GM12878 (cell line): ENCODE data around the gene SGCD. TPM values are rescaled to one million over a fixed set of nuclear protein-coding genes. Genes with fewer than 3 reads are reported as not detected.
A peak's percentile ranks its signal among the peaks of the same experiment; 100 is the strongest.

ENCODE experiments used
- ATAC-seq: fragments of 200-7000 bp; cut with Tn5 transposase; 3 replicates; pipeline ENCODE4 v1.9.1; 2020; ENCODE audit warnings: mild to moderate bottlenecking, moderate library complexity
- BruUV-seq: library from RNA; stranded (reverse); fragments of 400-500 nt; replicated peaks from 2 replicates; lab custom pipeline; 2021; lab: Mats Ljungman, UMichigan
- CTCF ChIA-PET: fragments of 300-600 bp; sonication (Branson Sonifier 250); formaldehyde crosslinking; extraction: SDS; loops from one replicate; lab custom pipeline; 2021; ENCODE audit warnings: inconsistent platforms; lab: Yijun Ruan, JAX
- POLR2A ChIA-PET: fragments of 350-600 bp; formaldehyde crosslinking; extraction: SDS; loops from one replicate; lab custom pipeline; 2021; ENCODE audit warnings: inconsistent platforms; lab: Charles Lee
- RAD21 ChIA-PET: fragments of 300-600 bp; sonication (Branson Sonifier 250); formaldehyde crosslinking; loops from one replicate; lab custom pipeline; 2023; ENCODE audit warnings: antibody characterized with exemption; ENCODE audit not compliant: unreplicated experiment; lab: Charles Lee
- SMC1A ChIA-PET: fragments of 300-600 bp; sonication (Branson Sonifier 250); formaldehyde crosslinking; loops from one replicate; lab custom pipeline; 2023; ENCODE audit not compliant: unreplicated experiment, uncharacterized antibody; lab: Charles Lee
- DNase-seq: peaks from one replicate; pipeline ENCODE4 v3.0.0-alpha.2; 2011; ENCODE audit warnings: low read depth, low spot score
- FAIRE-seq: peaks from 3 replicates; lab custom pipeline; 2011; peaks lifted over from hg19 to GRCh38; lab: Jason Lieb, UNC
- H2AFZ ChIP-seq: 2 replicates; pipeline ENCODE4 v1.6.0; 2011; ENCODE audit warnings: low read depth, low read length, control low read depth; ENCODE audit not compliant: control insufficient read depth
- H3K27ac ChIP-seq: 2 replicates; pipeline ENCODE4 v1.5.1; 2011; ENCODE audit warnings: control low read depth; ENCODE audit not compliant: control insufficient read depth, insufficient read depth
- H3K27me3 ChIP-seq, 2 experiments: replicated peaks in 1 of 2; 2 replicates each; pipeline versions ENCODE4 v1.6.0 to v1.6.1; 2011; ENCODE audit warnings: low read length in 1 of 2; ENCODE audit not compliant: control insufficient read depth in 2 of 2, insufficient read depth in 2 of 2
- H3K36me3 ChIP-seq, 2 experiments: 2 replicates each; pipeline ENCODE4 v1.5.1; 2011; ENCODE audit warnings: low read length in 1 of 2; ENCODE audit not compliant: control insufficient read depth in 2 of 2, insufficient read depth in 2 of 2
- H3K4me1 ChIP-seq: 2 replicates; pipeline ENCODE4 v1.6.1; 2011; ENCODE audit warnings: mild to moderate bottlenecking, low read length, moderate library complexity, mixed read lengths; ENCODE audit not compliant: control insufficient read depth, insufficient read depth
- H3K4me2 ChIP-seq: 2 replicates; pipeline ENCODE4 v1.6.0; 2011; ENCODE audit warnings: control low read depth; ENCODE audit not compliant: control insufficient read depth, insufficient read depth
- H3K4me3 ChIP-seq: fragments of 200-600 bp; sonication (generic); 2 replicates; pipeline ENCODE4 v1.5.1; 2016
- H3K79me2 ChIP-seq: 2 replicates; pipeline ENCODE4 v1.6.0; 2011; ENCODE audit warnings: low read length; ENCODE audit not compliant: control insufficient read depth, insufficient read depth
- H3K9ac ChIP-seq: 2 replicates; pipeline ENCODE4 v1.8.0; 2011; ENCODE audit warnings: low read length, control low read depth, mixed read lengths; ENCODE audit not compliant: control insufficient read depth, insufficient read depth
- H3K9me3 ChIP-seq: replicated peaks from 3 replicates; pipeline ENCODE4 v1.5.1; 2011; ENCODE audit warnings: mild to moderate bottlenecking, low read length; ENCODE audit not compliant: control insufficient read depth, insufficient read depth
- H4K20me1 ChIP-seq: 2 replicates; pipeline ENCODE4 v1.6.0; 2011; ENCODE audit not compliant: control insufficient read depth, insufficient read depth
- CBX3 ChIP-seq: fragments of 200-600 bp; sonication (generic); IDR thresholded peaks from 2 replicates; pipeline ENCODE4 v1.6.1; 2016; ENCODE audit warnings: low read depth, borderline replicate concordance
- EED ChIP-seq: sonication (generic); IDR thresholded peaks from 2 replicates; pipeline ENCODE4 v1.6.1; 2016; ENCODE audit warnings: antibody characterized with exemption, low read depth
- ETV6 ChIP-seq, 2 experiments: fragments of 450-650 bp in 1 of 2; IDR thresholded peaks in 1 of 2; conservative IDR thresholded peaks in 1 of 2; 2 replicates each; pipeline ENCODE4 v1.6.1; 2014; ENCODE audit warnings: antibody characterized with exemption in 1 of 2, borderline replicate concordance in 1 of 2, low read depth in 1 of 2, mild to moderate bottlenecking in 1 of 2, moderate library complexity in 1 of 2
- HSF1 ChIP-seq: fragments of 150-350 bp; IDR thresholded peaks from 2 replicates; pipeline ENCODE4 v1.6.1; 2014; ENCODE audit warnings: mild to moderate bottlenecking, low read depth, low read length
- IKZF2 ChIP-seq, 2 experiments: fragments of 450-650 bp; IDR thresholded peaks; 2 replicates each; pipeline ENCODE4 v1.6.1; 2017; ENCODE audit warnings: mild to moderate bottlenecking in 2 of 2, moderate library complexity in 2 of 2
- NR2F1 ChIP-seq: fragments of 450-650 bp; conservative IDR thresholded peaks from 2 replicates; pipeline ENCODE4 v1.6.1; 2017; ENCODE audit warnings: mild to moderate bottlenecking
- REST ChIP-seq: IDR thresholded peaks from 2 replicates; pipeline ENCODE4 v1.6.1; 2012; ENCODE audit warnings: mild to moderate bottlenecking, low read depth, low read length
- SRF ChIP-seq, 2 experiments: IDR thresholded peaks; 2 replicates each; pipeline ENCODE4 v1.6.1; 2011; ENCODE audit warnings: low read depth in 2 of 2, low read length in 2 of 2, mild to moderate bottlenecking in 1 of 2, moderate library complexity in 1 of 2
- STAT3 ChIP-seq: IDR thresholded peaks from 2 replicates; pipeline ENCODE4 v1.6.1; 2011; ENCODE audit warnings: low read depth, low read length, improper control_type of control experiment
- ZNF274 ChIP-seq: IDR thresholded peaks from one replicate; pipeline ENCODE4 v1.8.0; 2011; ENCODE audit not compliant: insufficient read length, insufficient read depth
- ZNF622 ChIP-seq: fragments of 450-650 bp; IDR thresholded peaks from 2 replicates; pipeline ENCODE4 v1.6.1; 2017; ENCODE audit warnings: mild to moderate bottlenecking, inconsistent platforms
- WGBS: methylation state at CpG from one replicate; pipeline ENCODE4 v1.1.6; 2016; ENCODE audit warnings: low lambda C conversion rate; ENCODE audit not compliant: insufficient replicate concordance, insufficient coverage; ENCODE audit errors: missing lambda C conversion rate; 5-methylcytosine and 5-hydroxymethylcytosine counted together
- in situ Hi-C: fragments of 300-500 bp; cut with MboI; formaldehyde crosslinking; loops from 9 replicates; pipeline ENCODE4 v1.14.3; 2018; ENCODE audit warnings: mixed read lengths
- intact Hi-C: fragments of 100-400 bp; cut with micrococcal nuclease; formaldehyde crosslinking; loops from one replicate; pipeline ENCODE4 v1.14.2; 2022; ENCODE audit not compliant: unreplicated experiment
- polyA plus RNA-seq, 11 experiments: library from polyadenylated mRNA; depleted of rRNA in 4 of 11; unstranded in 6 of 11; stranded (reverse) in 5 of 11; fragments of >200 nt; fragmentation: Nextera tagmentation in 4 of 11; fragmentation: Illumina TruSeq in 1 of 11; extraction: Ambion mirVana in 4 of 11; extraction: Trizol in 1 of 11; gene quantifications; 1 replicate in 1 of 11; 2 replicates in 10 of 11; pipeline versions ENCODE4 v1.2.1 to v1.2.3, GENCODE V29; 2011 to 2016; ENCODE audit warnings: inconsistent platforms in 2 of 11, missing spikeins in 2 of 11, low read depth in 1 of 11
- total RNA-seq, 4 experiments: library from RNA; depleted of rRNA in 3 of 4; stranded (reverse); fragments of >200 nt in 3 of 4; fragmentation: Illumina TruSeq in 1 of 4; extraction: Trizol in 1 of 4; gene quantifications; 2 replicates each; pipeline versions ENCODE4 v1.2.1 to v1.2.3, GENCODE V29; 2013 to 2021

Gene SGCD
- total and polyA plus RNA-seq, 10 of the 15 experiments (the other 5 are each of a cell fraction or from before 2014, with no cell fraction given): 0.06 TPM; not detected in 9

DNA sequence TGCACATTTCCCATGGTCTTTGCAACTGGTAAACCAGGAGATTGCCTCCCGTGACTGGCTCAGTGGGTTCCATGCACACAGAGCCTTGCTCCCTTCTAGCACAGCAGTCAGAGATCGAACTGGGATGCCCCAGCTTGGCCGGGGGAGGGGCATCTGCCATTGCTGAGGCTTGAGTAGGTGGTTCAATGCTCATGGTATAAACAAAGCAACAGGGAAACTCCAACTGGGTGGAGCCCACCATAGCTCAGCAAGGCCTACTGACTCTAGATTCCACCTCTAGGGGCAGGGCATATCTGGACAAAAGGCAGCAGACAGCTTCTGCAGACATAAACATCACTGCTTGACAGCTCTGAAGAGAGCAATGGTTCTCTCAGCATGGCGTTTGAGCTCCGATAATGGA, 456.1 kb downstream of the SGCD start:
- in situ Hi-C loops: no loop called here
- POLR2A ChIA-PET: no interaction called here
- Histone ChIP-seq H3K27me3 (no peaks in the 10 kb centered on the region), H2AFZ (no peak overlapping the region), H4K20me1 (no peaks in the 10 kb centered on the region), H3K79me2 (no peaks in the 10 kb centered on the region), H3K9me3 (no peaks in the 10 kb centered on the region), H3K36me3 (no peaks in the 10 kb centered on the region), H3K27ac (no peak overlapping the region), H3K4me2 (no peak overlapping the region), H3K9ac (no peak overlapping the region), H3K4me1 (no peaks in the 10 kb centered on the region), H3K4me3 (no peak overlapping the region)
- no TSS peak for BruUV-seq
- RAD21 ChIA-PET: interaction anchor here (0.7 kb wide), 1 partner anchor 138 kb away, joined by 3 read pairs; no protein-coding TSS in a partner anchor
- no peak for DNase-seq
- TF ChIP-seq SRF (IDR thresholded peaks at IDR 0.05; ENCODE audit: low read depth in 2 of 2, low read length in 2 of 2) (no peak), HSF1 (no peak), STAT3 (no peak), REST (no peak), ZNF622 (no peak), ZNF274 (no peak), CBX3 (no peak), ETV6 (conservative IDR thresholded peaks at IDR 0.05 in 1 of 2, IDR thresholded peaks at IDR 0.05 in 1 of 2; ENCODE audit: borderline replicate concordance in 1 of 2, low read depth in 1 of 2) (no peak), NR2F1 (no peak), EED (no peak), IKZF2 (IDR thresholded peaks at IDR 0.05) (no peak)
- intact Hi-C loops: no loop called here
- WGBS: 48% methylated on average over 5 of the region's 5 CpGs
- SMC1A ChIA-PET: interaction anchor here (1.1 kb wide), 1 partner anchor 138 kb away, joined by 5 read pairs; no protein-coding TSS in a partner anchor
- peak; percentile 81 for ATAC-seq
- FAIRE-seq: no peak
- CTCF ChIA-PET: interaction anchor here (0.6 kb wide), 1 partner anchor 611 kb away, joined by 4 read pairs; no protein-coding TSS in a partner anchor
